HepG2 (cell line): Measurements from ENCODE around the gene NOC3L. TPM values are rescaled to one million over a fixed set of nuclear protein-coding genes. Genes with fewer than 3 reads are reported as not detected.

Experiments
- ETS1 ChIP-seq: sonication (generic); formaldehyde crosslinking; IDR thresholded peaks from 2 replicates; pipeline ENCODE4 v1.4.0; 2020; ENCODE audit warnings: missing genetic modification reagents
- FOSL1 ChIP-seq: sonication (generic); formaldehyde crosslinking; IDR thresholded peaks from 2 replicates; pipeline ENCODE4 v1.9.0; 2021; ENCODE audit warnings: missing genetic modification reagents, borderline replicate concordance
- GFI1 ChIP-seq: sonication (generic); formaldehyde crosslinking; IDR thresholded peaks from 2 replicates; pipeline ENCODE4 v1.5.0; 2020; ENCODE audit warnings: missing genetic modification reagents, mild to moderate bottlenecking, borderline replicate concordance
- HDAC6 ChIP-seq: fragments of 200-600 bp; sonication (generic); IDR thresholded peaks from 2 replicates; pipeline ENCODE4 v1.7.0; 2017; ENCODE audit warnings: mild to moderate bottlenecking, antibody characterized with exemption, low read length, low read depth
- KAT7 ChIP-seq: IDR thresholded peaks from 2 replicates; pipeline ENCODE4 v1.6.1; 2018; ENCODE audit warnings: borderline replicate concordance, missing compliant biosample characterization
- MXI1 ChIP-seq: IDR thresholded peaks from 3 replicates; pipeline ENCODE4 v1.6.1; 2012; ENCODE audit warnings: low read depth, low read length, inconsistent platforms, borderline replicate concordance
- NR2F1 ChIP-seq, 2 experiments: fragments of 450-650 bp in 1 of 2; formaldehyde crosslinking in 1 of 2; IDR thresholded peaks; 2 replicates each; pipeline versions ENCODE4 v1.5.0 to v1.6.1; 2016 to 2020; ENCODE audit warnings: mild to moderate bottlenecking in 1 of 2, missing compliant biosample characterization in 1 of 2, missing genetic modification reagents in 1 of 2, moderate library complexity in 1 of 2
- RBFOX2 ChIP-seq: fragments of 200-400 bp; formaldehyde crosslinking; IDR thresholded peaks from 2 replicates; pipeline ENCODE4 v1.6.1; 2017; ENCODE audit warnings: low read depth, mild to moderate bottlenecking, low read length
- SETDB1 ChIP-seq: sonication (generic); formaldehyde crosslinking; IDR thresholded peaks from 2 replicates; pipeline ENCODE4 v1.5.1; 2020; ENCODE audit warnings: missing genetic modification reagents, mild to moderate bottlenecking, borderline replicate concordance
- SOX6 ChIP-seq, 2 experiments: fragments of 450-650 bp in 1 of 2; sonication (generic) in 1 of 2; formaldehyde crosslinking in 1 of 2; IDR thresholded peaks; 2 replicates each; pipeline versions ENCODE4 v1.4.0 to v1.6.1; 2017 to 2020; ENCODE audit warnings: antibody characterized with exemption in 1 of 2, mild to moderate bottlenecking in 1 of 2, missing genetic modification reagents in 1 of 2
- THRA ChIP-seq: sonication (generic); formaldehyde crosslinking; IDR thresholded peaks from 2 replicates; pipeline ENCODE4 v1.4.0; 2020; ENCODE audit warnings: missing genetic modification reagents, borderline replicate concordance
- YEATS2 ChIP-seq: sonication (generic); formaldehyde crosslinking; IDR thresholded peaks from 2 replicates; pipeline ENCODE4 v1.4.0; 2020; ENCODE audit warnings: missing genetic modification reagents, borderline replicate concordance
- ZBTB21 ChIP-seq: sonication (generic); formaldehyde crosslinking; IDR thresholded peaks from 2 replicates; pipeline ENCODE4 v1.4.0; 2020; ENCODE audit warnings: missing genetic modification reagents
- ZNF225 ChIP-seq: sonication (generic); formaldehyde crosslinking; IDR thresholded peaks from 2 replicates; pipeline ENCODE4 v1.4.0; 2020; ENCODE audit warnings: mild to moderate bottlenecking, missing genetic modification reagents
- ZNF567 ChIP-seq: sonication (generic); formaldehyde crosslinking; IDR thresholded peaks from 2 replicates; pipeline ENCODE4 v1.8.1; 2023; ENCODE audit warnings: mild to moderate bottlenecking, missing genetic modification reagents, borderline replicate concordance
- ZNF607 ChIP-seq: sonication (generic); formaldehyde crosslinking; IDR thresholded peaks from 2 replicates; pipeline ENCODE4 v1.5.1; 2020; ENCODE audit warnings: missing genetic modification reagents, mild to moderate bottlenecking, borderline replicate concordance
- ZNF644 ChIP-seq: IDR thresholded peaks from 2 replicates; pipeline ENCODE4 v1.6.1; 2016; ENCODE audit warnings: low read depth
- ZNF766 ChIP-seq: sonication (generic); formaldehyde crosslinking; IDR thresholded peaks from 2 replicates; pipeline ENCODE4 v1.5.0; 2020; ENCODE audit warnings: missing genetic modification reagents, borderline replicate concordance
- ZNF777 ChIP-seq: sonication (generic); formaldehyde crosslinking; IDR thresholded peaks from 2 replicates; pipeline ENCODE4 v1.4.0; 2020; ENCODE audit warnings: missing genetic modification reagents
- ZSCAN20 ChIP-seq: sonication (generic); formaldehyde crosslinking; IDR thresholded peaks from 2 replicates; pipeline ENCODE4 v1.4.0; 2020; ENCODE audit warnings: missing genetic modification reagents, mild to moderate bottlenecking, borderline replicate concordance
- polyA plus RNA-seq, 8 experiments: library from polyadenylated mRNA; depleted of rRNA in 3 of 8; stranded (reverse) in 7 of 8; unstranded in 1 of 8; fragments of >200 nt; fragmentation: Illumina TruSeq in 4 of 8; extraction: Trizol in 4 of 8; gene quantifications; 2 replicates each; pipeline versions ENCODE4 v1.2.1 to v1.2.3, GENCODE V29; 2011 to 2016; ENCODE audit warnings: low read depth in 4 of 8, missing spikeins in 1 of 8, mixed read lengths in 1 of 8; ENCODE audit not compliant: insufficient read depth in 1 of 8
- total RNA-seq, 5 experiments: library from RNA; depleted of rRNA; stranded (reverse); fragments of >200 nt; fragmentation: Illumina TruSeq; extraction: Trizol; gene quantifications; 2 replicates each; pipeline ENCODE4 v1.2.3, GENCODE V29; 2016; ENCODE audit warnings: low read depth in 1 of 5
- TF ChIP-seq, protein P1 (sequence below): sonication (generic); formaldehyde crosslinking; IDR thresholded peaks from 2 replicates; pipeline ENCODE4 v1.5.1; 2020; ENCODE audit warnings: mild to moderate bottlenecking, missing genetic modification reagents, moderate library complexity

Gene NOC3L
- total and polyA plus RNA-seq, 2 of the 13 experiments (the other 11 are each of a cell fraction or from before 2014, with no cell fraction given) = 7.8 to 36.6 TPM

DNA sequence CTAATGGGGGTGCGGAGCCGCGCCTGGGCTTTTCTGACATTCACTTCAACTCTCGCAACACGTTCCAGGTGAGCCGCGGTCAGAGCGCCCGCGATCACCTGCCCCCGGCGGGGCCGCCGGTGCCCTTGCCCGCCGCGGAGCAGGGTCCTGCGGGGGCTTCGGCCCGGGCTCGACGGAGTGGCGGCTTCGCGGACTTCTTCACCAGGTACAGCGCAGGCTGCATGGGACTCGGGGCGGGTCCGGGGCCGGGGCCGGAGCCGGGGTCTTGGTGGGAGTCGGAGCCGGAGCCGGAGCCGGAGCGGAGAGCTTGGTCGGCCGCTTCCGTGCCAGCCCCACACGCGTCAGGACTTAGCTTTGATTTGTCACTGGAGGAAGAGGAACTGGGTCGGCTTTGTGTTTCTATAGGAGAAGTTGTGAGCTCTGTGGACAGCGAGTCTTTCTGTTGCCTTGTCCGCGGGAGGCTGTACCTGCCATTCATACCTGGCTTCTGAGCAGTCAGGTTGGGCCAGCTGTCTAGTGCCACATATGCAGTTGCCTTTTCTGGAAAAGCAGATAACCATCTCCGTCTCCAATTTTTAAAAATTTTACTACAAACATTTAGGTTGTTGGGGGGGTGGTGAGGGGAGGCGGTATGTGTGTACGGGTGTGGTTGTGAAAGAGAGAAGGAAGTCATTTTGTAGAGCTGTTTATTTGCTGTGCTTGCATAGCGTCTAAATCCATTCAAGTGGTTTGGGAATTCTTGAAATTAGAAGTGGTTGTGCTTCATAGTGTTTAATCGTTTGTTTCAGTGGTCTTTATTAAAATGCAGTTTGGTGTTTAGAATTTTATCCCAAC, 40.9 kb upstream of the NOC3L start (continued):
- TF ChIP-seq SOX6 (IDR thresholded peaks at IDR 0.05) (no peak), SOX6 (CRISPR knock-in tag; IDR thresholded peaks at IDR 0.05) (0 out of 2 replicates have a peak, but pooled peaks have one; percentile 11), ZBTB21 (CRISPR knock-in tag) (no peak), GFI1 (CRISPR knock-in tag) (peak; percentile 36; the same call in 1 of the 2 replicates), YEATS2 (no peak), NR2F1 (CRISPR knock-in tag; IDR thresholded peaks at IDR 0.05) (no peak), ZNF644 (CRISPR knock-in tag) (no peak), ZNF567 (CRISPR knock-in tag) (no peak), KAT7 (CRISPR knock-in tag) (peak; percentile 10; the same call in 1 of the 2 replicates), ZSCAN20 (CRISPR knock-in tag) (no peak), HDAC6 (no peak), ZNF777 (CRISPR knock-in tag) (peak; percentile 0; the same call in 1 of the 2 replicates), FOSL1 (CRISPR knock-in tag) (no peak), ETS1 (CRISPR knock-in tag) (no peak), ZNF766 (CRISPR knock-in tag) (no peak), RBFOX2 (0 out of 2 replicates have a peak, but pooled peaks have one; percentile 11), SETDB1 (CRISPR knock-in tag) (no peak), MXI1 (no peak), ZNF225 (CRISPR knock-in tag) (no peak), THRA (no peak), ZNF607 (CRISPR knock-in tag) (no peak)
- TF ChIP-seq, protein P1, sequence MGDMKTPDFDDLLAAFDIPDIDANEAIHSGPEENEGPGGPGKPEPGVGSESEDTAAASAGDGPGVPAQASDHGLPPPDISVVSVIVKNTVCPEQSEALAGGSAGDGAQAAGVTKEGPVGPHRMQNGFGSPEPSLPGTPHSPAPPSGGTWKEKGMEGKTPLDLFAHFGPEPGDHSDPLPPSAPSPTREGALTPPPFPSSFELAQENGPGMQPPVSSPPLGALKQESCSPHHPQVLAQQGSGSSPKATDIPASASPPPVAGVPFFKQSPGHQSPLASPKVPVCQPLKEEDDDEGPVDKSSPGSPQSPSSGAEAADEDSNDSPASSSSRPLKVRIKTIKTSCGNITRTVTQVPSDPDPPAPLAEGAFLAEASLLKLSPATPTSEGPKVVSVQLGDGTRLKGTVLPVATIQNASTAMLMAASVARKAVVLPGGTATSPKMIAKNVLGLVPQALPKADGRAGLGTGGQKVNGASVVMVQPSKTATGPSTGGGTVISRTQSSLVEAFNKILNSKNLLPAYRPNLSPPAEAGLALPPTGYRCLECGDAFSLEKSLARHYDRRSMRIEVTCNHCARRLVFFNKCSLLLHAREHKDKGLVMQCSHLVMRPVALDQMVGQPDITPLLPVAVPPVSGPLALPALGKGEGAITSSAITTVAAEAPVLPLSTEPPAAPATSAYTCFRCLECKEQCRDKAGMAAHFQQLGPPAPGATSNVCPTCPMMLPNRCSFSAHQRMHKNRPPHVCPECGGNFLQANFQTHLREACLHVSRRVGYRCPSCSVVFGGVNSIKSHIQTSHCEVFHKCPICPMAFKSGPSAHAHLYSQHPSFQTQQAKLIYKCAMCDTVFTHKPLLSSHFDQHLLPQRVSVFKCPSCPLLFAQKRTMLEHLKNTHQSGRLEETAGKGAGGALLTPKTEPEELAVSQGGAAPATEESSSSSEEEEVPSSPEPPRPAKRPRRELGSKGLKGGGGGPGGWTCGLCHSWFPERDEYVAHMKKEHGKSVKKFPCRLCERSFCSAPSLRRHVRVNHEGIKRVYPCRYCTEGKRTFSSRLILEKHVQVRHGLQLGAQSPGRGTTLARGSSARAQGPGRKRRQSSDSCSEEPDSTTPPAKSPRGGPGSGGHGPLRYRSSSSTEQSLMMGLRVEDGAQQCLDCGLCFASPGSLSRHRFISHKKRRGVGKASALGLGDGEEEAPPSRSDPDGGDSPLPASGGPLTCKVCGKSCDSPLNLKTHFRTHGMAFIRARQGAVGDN (CRISPR knock-in tag) = peak; percentile 11; the same call in 1 of the 2 replicates
